ENCODE data around the gene ARHGAP26.

ARHGAP26 gene

DNA sequence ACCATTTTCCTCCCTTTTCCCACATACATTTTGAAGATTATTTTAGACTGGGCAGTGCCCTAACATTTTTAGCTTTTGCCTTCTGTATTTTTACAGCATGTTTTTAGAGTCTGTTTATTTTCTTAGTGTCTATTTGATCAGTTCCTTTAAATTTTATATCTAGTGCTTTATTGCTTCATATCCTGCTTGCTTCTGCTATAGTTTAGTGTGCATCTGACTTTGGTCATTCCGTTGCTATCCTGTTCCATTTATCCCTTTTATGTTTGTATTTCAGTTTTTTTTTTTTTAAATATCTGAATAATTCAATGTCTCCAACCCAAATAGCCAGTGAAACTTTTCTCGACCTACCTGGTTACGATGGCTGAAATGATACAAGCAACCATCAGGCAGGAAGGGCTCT is 203.8 kb downstream of the ARHGAP26 start:
- no peak for TF ChIP-seq TAF1 (IDR thresholded peaks at IDR 0.05; ENCODE audit: borderline replicate concordance, insufficient read depth, low read length)
- no peak for TF ChIP-seq FOXP2 (optimal IDR thresholded peaks at IDR 0.05; ENCODE audit: borderline replicate concordance, extremely low read depth, extremely low read length, insufficient read depth)
- TF ChIP-seq POLR2AphosphoS5 (IDR thresholded peaks at IDR 0.05; ENCODE audit: low read depth, low read length) = no peak
- no peak for TF ChIP-seq REST (IDR thresholded peaks at IDR 0.05; ENCODE audit: insufficient read depth in 1 of 2, low read depth in 2 of 2, low read length in 2 of 2)
- TF ChIP-seq SIN3A (IDR thresholded peaks at IDR 0.05; ENCODE audit: borderline replicate concordance, insufficient read depth, low read length) = no peak

DNA sequence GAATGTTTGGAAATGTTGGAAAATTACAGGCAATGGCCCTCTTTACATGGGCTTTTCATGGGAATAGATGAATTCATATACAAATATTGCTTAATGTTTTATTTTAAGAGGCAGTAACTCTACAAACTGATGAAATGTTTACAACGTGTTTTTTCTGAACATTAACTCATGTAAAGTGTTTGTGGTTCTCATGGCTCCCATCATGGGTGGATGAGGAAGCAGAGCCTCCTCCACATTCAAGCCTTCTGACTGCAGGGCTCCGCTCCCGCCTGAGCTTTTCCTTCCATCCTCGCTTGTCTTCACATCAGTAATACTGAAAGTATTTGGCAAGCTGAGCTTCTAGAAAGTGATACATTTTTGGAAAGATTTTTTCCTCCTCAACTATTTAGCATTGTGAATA is 204.2 kb downstream of the ARHGAP26 start:
- no peak for TF ChIP-seq TAF1 (IDR thresholded peaks at IDR 0.05; ENCODE audit: borderline replicate concordance, insufficient read depth, low read length)
- no peak for TF ChIP-seq POLR2AphosphoS5 (IDR thresholded peaks at IDR 0.05; ENCODE audit: low read depth, low read length)
- TF ChIP-seq SIN3A (IDR thresholded peaks at IDR 0.05; ENCODE audit: borderline replicate concordance, insufficient read depth, low read length) = no peak
- no peak for TF ChIP-seq REST (IDR thresholded peaks at IDR 0.05; ENCODE audit: insufficient read depth in 1 of 2, low read depth in 2 of 2, low read length in 2 of 2)
- TF ChIP-seq FOXP2 (optimal IDR thresholded peaks at IDR 0.05; ENCODE audit: borderline replicate concordance, extremely low read depth, extremely low read length, insufficient read depth) = no peak

- TF ChIP-seq TAF1 (IDR thresholded peaks at IDR 0.05; ENCODE audit: borderline replicate concordance, insufficient read depth, low read length) (no peak), POLR2AphosphoS5 (IDR thresholded peaks at IDR 0.05; ENCODE audit: low read depth, low read length) (no peak), SIN3A (IDR thresholded peaks at IDR 0.05; ENCODE audit: borderline replicate concordance, insufficient read depth, low read length) (no peak), FOXP2 (optimal IDR thresholded peaks at IDR 0.05; ENCODE audit: borderline replicate concordance, extremely low read depth, extremely low read length, insufficient read depth) (no peak), REST (IDR thresholded peaks at IDR 0.05; ENCODE audit: insufficient read depth in 1 of 2, low read depth in 2 of 2, low read length in 2 of 2) (no peak)
Observed at GRCh38 chr5:142976861-142977260, 206.7 kb downstream of the ARHGAP26 start.

- TF ChIP-seq POLR2AphosphoS5 (IDR thresholded peaks at IDR 0.05; ENCODE audit: low read depth, low read length) (no peak), SIN3A (IDR thresholded peaks at IDR 0.05; ENCODE audit: borderline replicate concordance, insufficient read depth, low read length) (no peak), REST (IDR thresholded peaks at IDR 0.05; ENCODE audit: insufficient read depth in 1 of 2, low read depth in 2 of 2, low read length in 2 of 2) (0 out of 4 replicates have a peak, but pooled peaks of 1 of the 2 experiments have one; percentile 56), TAF1 (IDR thresholded peaks at IDR 0.05; ENCODE audit: borderline replicate concordance, insufficient read depth, low read length) (no peak), FOXP2 (optimal IDR thresholded peaks at IDR 0.05; ENCODE audit: borderline replicate concordance, extremely low read depth, extremely low read length, insufficient read depth) (peak; percentile 26)
Observed at GRCh38 chr5:142977363-142978051, 207.3 kb downstream of the ARHGAP26 start.

Measured in PFSK-1 (cell line).